HL-60 (cell line): Measurements from ENCODE around the gene DOP1A.

Source experiments
- GABPA ChIP-seq: IDR thresholded peaks from 2 replicates; pipeline ENCODE4 v1.6.1; 2012; ENCODE audit warnings: low read depth
- TF ChIP-seq, protein P1 (sequence below): IDR thresholded peaks from one replicate; pipeline ENCODE4 v1.5.1; 2011; ENCODE audit warnings: low read length, control low read depth, inconsistent platforms; ENCODE audit not compliant: insufficient read depth

DNA sequence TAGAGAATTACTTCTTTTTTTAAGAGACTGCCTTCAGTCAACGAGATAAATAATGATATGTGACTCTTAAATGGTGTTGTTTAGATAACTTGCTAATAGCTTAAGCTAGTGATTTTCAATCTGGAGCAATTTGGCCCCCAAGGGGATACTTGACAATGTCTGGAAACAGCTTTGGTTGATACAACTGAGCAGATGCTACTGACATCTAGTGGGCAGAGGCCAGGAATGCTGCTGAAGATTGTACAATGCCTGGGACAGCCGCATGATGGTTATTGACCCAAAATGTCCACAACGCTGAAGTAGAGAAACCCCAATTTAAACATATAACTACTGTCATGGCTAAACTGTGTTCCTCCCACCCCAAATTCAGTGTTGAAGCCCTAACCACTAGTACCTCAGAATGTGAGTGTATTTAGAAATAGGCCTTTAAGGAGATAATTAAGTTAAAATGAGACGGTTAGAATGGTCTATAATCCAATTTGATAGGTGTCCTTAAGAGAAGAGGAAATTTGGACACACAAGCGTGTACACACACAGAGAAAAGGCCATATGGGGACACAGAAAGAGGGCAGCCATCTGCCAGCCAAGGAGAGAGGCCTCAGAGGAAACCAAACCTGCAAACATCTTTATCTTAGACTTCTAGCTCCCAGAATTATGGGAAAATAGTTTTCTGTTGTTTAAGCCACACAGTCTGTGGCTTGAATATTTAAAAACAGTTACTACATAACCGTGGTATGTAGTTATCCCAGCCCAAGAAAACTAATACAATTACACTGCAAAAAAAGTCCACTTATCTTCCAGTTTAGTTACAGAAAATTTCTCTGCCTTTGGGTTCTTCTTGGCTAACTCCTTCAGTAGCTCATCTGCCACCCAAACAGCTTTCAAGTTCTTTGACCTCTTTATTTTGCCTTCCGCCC, 147.9 kb downstream of the DOP1A start:
- TF ChIP-seq, protein P1, sequence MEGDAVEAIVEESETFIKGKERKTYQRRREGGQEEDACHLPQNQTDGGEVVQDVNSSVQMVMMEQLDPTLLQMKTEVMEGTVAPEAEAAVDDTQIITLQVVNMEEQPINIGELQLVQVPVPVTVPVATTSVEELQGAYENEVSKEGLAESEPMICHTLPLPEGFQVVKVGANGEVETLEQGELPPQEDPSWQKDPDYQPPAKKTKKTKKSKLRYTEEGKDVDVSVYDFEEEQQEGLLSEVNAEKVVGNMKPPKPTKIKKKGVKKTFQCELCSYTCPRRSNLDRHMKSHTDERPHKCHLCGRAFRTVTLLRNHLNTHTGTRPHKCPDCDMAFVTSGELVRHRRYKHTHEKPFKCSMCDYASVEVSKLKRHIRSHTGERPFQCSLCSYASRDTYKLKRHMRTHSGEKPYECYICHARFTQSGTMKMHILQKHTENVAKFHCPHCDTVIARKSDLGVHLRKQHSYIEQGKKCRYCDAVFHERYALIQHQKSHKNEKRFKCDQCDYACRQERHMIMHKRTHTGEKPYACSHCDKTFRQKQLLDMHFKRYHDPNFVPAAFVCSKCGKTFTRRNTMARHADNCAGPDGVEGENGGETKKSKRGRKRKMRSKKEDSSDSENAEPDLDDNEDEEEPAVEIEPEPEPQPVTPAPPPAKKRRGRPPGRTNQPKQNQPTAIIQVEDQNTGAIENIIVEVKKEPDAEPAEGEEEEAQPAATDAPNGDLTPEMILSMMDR: peak; percentile 88
- TF ChIP-seq GABPA: no peak
